ENCODE data around the gene PROK1.

The PROK1 gene

GRCh38 chr1:110464340-110464739, 13.4 kb downstream of the PROK1 start:
- H3K36me3 ChIP-seq (ENCODE audit: control insufficient read depth, insufficient read depth, low read length), result no peaks in the 10 kb centered on the region
- H3K4me3 ChIP-seq (replicated peaks; ENCODE audit: low read depth, low read length), result no peak overlapping the region
- H3K27me3 ChIP-seq (replicated peaks; ENCODE audit: control insufficient read depth, insufficient read depth, low read length), result no peaks in the 10 kb centered on the region; the same call in 1 of the 2 replicates
- no peak for TF ChIP-seq CTCF (IDR thresholded peaks at IDR 0.05; ENCODE audit: insufficient read depth, low read length, poor library complexity, severe bottlenecking)
- no peak for DNase-seq (ENCODE audit: extremely low read depth, insufficient read length)

- DNase-seq (ENCODE audit: extremely low read depth, insufficient read length), result no peak
- no peaks in the 10 kb centered on the region; the same call in 1 of the 2 replicates for H3K27me3 ChIP-seq (replicated peaks; ENCODE audit: control insufficient read depth, insufficient read depth, low read length)
- no peak for TF ChIP-seq CTCF (IDR thresholded peaks at IDR 0.05; ENCODE audit: insufficient read depth, low read length, poor library complexity, severe bottlenecking)
- no peak overlapping the region for H3K4me3 ChIP-seq (replicated peaks; ENCODE audit: low read depth, low read length)
- H3K36me3 ChIP-seq (ENCODE audit: control insufficient read depth, insufficient read depth, low read length), result no peaks in the 10 kb centered on the region
These were observed 14.3 kb downstream of the PROK1 start for GRCh38 chr1:110465038-110465813.

GRCh38 chr1:110465814-110466380, 14.9 kb downstream of the PROK1 start:
- no peak for DNase-seq (ENCODE audit: extremely low read depth, insufficient read length)
- H3K4me3 ChIP-seq (replicated peaks; ENCODE audit: low read depth, low read length), result no peak overlapping the region
- H3K27me3 ChIP-seq (replicated peaks; ENCODE audit: control insufficient read depth, insufficient read depth, low read length), result no peaks in the 10 kb centered on the region; the same call in 1 of the 2 replicates
- TF ChIP-seq CTCF (IDR thresholded peaks at IDR 0.05; ENCODE audit: insufficient read depth, low read length, poor library complexity, severe bottlenecking), result no peak
- no peaks in the 10 kb centered on the region for H3K36me3 ChIP-seq (ENCODE audit: control insufficient read depth, insufficient read depth, low read length)

GRCh38 chr1:110466646-110467280, 15.8 kb downstream of the PROK1 start:
- no peak for TF ChIP-seq CTCF (IDR thresholded peaks at IDR 0.05; ENCODE audit: insufficient read depth, low read length, poor library complexity, severe bottlenecking)
- no peak overlapping the region for H3K4me3 ChIP-seq (replicated peaks; ENCODE audit: low read depth, low read length)
- H3K27me3 ChIP-seq (replicated peaks; ENCODE audit: control insufficient read depth, insufficient read depth, low read length), result no peaks in the 10 kb centered on the region; the same call in 1 of the 2 replicates
- DNase-seq (ENCODE audit: extremely low read depth, insufficient read length), result no peak
- no peaks in the 10 kb centered on the region for H3K36me3 ChIP-seq (ENCODE audit: control insufficient read depth, insufficient read depth, low read length)

- TF ChIP-seq CTCF (IDR thresholded peaks at IDR 0.05; ENCODE audit: insufficient read depth, low read length, poor library complexity, severe bottlenecking), result no peak
- Histone ChIP-seq H3K4me3 (replicated peaks; ENCODE audit: low read depth, low read length) (no peak overlapping the region), H3K27me3 (replicated peaks; ENCODE audit: control insufficient read depth, insufficient read depth, low read length) (no peaks in the 10 kb centered on the region; the same call in 1 of the 2 replicates), H3K36me3 (ENCODE audit: control insufficient read depth, insufficient read depth, low read length) (no peaks in the 10 kb centered on the region)
- no peak for DNase-seq (ENCODE audit: extremely low read depth, insufficient read length)
These were observed 20.2 kb downstream of the PROK1 start for GRCh38 chr1:110471131-110471530.
